Activated T-cell treated with anti-CD3 and anti-CD28 coated beads, Interleukin-2, amount 50 U/mL, for 4 hours (primary cell): Measurements from ENCODE around the gene OR51E2. TPM values are rescaled to one million over a fixed set of nuclear protein-coding genes. Genes with fewer than 3 reads are reported as not detected.
A peak's percentile ranks its signal among the peaks of the same experiment; 100 is the strongest.

Experiments used
- ATAC-seq, 2 donors: fragments of 200-7000 bp; cut with Tn5 transposase; one replicate each; pipeline ENCODE4 v1.10.0; 2021
- DNase-seq: peaks from one replicate; pipeline ENCODE4 v3.0.0-alpha.2; 2020
- H3K27me3 Mint-ChIP-seq: one replicate; pipeline ENCODE4 v1.8.0; 2021; ENCODE audit warnings: low read depth, mixed read lengths
- H3K36me3 Mint-ChIP-seq: one replicate; pipeline ENCODE4 v1.8.0; 2022; ENCODE audit warnings: mixed read lengths; ENCODE audit not compliant: insufficient read depth
- H3K4me1 Mint-ChIP-seq: one replicate; pipeline ENCODE4 v1.8.0; 2021; ENCODE audit warnings: low read depth, mixed read lengths
- H3K4me3 Mint-ChIP-seq: one replicate; pipeline ENCODE4 v1.8.0; 2021; ENCODE audit warnings: mild to moderate bottlenecking, moderate library complexity, mixed read lengths
- H3K9me3 Mint-ChIP-seq: one replicate; pipeline ENCODE4 v1.8.0; 2021; ENCODE audit warnings: mixed read lengths
- total RNA-seq, 3 donors: library from RNA; stranded (reverse); gene quantifications; one replicate each; pipeline ENCODE4 v1.2.1, GENCODE V29; 2021

The OR51E2 gene
- total RNA-seq, 3 donors from 2014 or later: not detected

DNA sequence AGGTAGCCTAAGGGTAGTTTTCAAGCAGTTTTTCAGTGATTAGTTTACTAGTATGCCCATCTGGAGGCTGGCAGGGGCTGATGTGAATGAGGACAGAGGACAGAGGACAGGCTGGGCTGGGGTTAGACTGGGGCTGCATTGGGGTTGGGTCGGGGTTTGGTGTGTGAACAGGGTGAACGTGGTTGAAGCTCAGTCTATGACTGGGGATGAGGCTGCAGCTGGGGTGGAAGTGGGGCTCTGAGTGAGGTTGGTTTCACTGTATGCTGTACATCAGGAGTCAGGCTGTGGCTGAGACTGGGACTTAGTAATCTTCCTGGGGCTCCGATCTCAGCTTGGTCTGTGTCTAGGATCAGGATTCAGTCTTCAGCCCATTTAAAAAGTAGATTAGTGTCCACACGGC is 53.4 kb downstream of the OR51E2 start:
- no peak overlapping the region for H3K4me3 Mint-ChIP-seq
- ATAC-seq: no peak
- H3K27me3 Mint-ChIP-seq: peaks cover 11% of the 10 kb centered on the region
- H3K9me3 Mint-ChIP-seq: no peaks in the 10 kb centered on the region
- H3K36me3 Mint-ChIP-seq: no peaks in the 10 kb centered on the region
- no peaks in the 10 kb centered on the region for H3K4me1 Mint-ChIP-seq
- DNase-seq: no peak

DNA sequence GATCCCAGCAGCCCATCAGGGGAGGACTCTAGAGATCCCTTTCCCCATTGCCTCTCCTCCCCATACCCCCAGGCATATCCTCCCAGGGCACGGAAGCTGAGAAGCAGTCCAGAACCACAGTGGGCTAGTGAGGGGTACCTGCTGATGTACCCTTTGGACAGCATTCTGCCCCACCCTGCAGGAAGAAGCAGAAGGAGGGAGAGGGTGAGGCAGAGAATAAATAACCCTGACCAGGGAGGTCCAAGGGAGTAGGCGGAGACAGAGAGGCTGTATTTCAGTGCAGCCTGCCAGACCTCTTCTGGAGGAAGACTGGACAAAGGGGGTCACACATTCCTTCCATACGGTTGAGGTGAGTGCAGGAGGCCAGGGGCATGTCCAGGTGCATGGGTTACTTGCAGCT is 54.0 kb downstream of the OR51E2 start, which contains the start of gene OR51E1:
TSS of gene OR51E1 (plus strand) at position 301 of the 400 bp plus-strand sequence. CDS start 8,545 bp downstream, outside the sequence.
- H3K27me3 Mint-ChIP-seq: peaks cover 11% of the 10 kb centered on the region
- no peaks in the 10 kb centered on the region for H3K9me3 Mint-ChIP-seq
- H3K36me3 Mint-ChIP-seq: no peaks in the 10 kb centered on the region
- no peaks in the 10 kb centered on the region for H3K4me1 Mint-ChIP-seq
- no peak for DNase-seq
- H3K4me3 Mint-ChIP-seq: no peak within 1 kb of the TSS
- no peak for ATAC-seq

DNA sequence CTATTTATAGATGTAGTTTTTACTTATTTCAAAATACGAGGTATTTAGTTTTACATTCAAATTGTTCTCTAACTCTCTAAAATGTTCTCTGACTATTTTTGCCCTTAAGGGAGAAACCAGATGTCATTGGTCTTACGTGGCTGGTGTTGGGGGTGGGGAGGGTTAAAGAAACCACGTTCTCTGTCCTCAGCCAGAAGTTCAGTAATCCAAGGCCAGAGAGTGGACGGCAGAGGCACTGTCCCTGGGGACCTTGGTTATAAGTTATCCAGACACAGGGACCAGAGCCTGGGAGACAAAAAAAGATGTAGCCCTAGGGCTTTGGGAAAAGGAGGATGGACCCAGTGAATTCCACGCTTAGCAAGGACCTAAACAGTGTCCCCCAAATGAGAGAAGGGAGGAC is 54.6 kb downstream of the OR51E2 start:
- no peaks in the 10 kb centered on the region for H3K9me3 Mint-ChIP-seq
- ATAC-seq: no peak
- H3K36me3 Mint-ChIP-seq: no peaks in the 10 kb centered on the region
- no peak for DNase-seq
- H3K4me3 Mint-ChIP-seq: no peak overlapping the region
- peaks cover 11% of the 10 kb centered on the region for H3K27me3 Mint-ChIP-seq
- no peaks in the 10 kb centered on the region for H3K4me1 Mint-ChIP-seq

DNA sequence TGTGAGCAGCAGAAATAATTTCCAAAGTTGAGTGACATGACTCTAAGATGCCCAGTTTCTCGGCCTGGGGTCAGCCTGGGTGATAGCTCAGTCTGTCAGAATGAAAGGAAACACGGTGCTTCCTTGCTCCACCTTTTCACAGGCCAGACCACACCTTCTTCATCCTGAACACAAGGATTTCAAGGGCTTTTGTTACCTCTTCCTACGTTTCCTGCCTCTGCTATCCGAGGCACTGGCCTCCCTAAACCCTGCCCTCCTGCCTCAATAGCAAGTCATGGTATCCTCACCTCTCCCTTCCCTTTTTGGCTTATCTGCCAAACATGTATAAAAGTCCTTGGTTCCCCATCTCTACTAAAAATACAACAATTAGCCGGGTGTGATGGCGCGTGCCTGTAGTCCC is 55.6 kb downstream of the OR51E2 start:
- no peak overlapping the region for H3K4me3 Mint-ChIP-seq
- H3K27me3 Mint-ChIP-seq: peaks cover 11% of the 10 kb centered on the region
- ATAC-seq (no peak), DNase-seq (no peak)
- no peaks in the 10 kb centered on the region for H3K9me3 Mint-ChIP-seq
- H3K36me3 Mint-ChIP-seq: no peaks in the 10 kb centered on the region
- H3K4me1 Mint-ChIP-seq: no peaks in the 10 kb centered on the region

DNA sequence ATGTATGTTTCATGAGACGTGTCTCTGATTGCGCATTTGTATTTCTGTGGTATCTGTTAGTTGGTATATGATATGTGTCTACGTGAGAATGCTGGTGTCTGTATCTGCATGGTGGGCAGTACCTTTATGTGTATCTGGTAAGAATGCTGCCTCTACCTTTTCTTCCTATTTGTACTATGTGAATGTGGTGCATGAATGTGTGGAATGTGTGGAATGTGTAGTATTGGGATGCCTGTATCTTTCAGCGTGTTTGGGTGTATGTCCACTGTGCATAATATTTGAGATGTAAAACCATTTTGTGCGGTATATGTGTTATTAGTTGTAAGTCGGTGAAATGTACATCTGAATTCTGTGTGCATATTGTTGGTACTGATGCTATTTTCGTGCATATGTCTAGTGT is 56.2 kb downstream of the OR51E2 start:
- DNase-seq (no peak), ATAC-seq (no peak)
- H3K27me3 Mint-ChIP-seq: peaks cover 11% of the 10 kb centered on the region
- no peaks in the 10 kb centered on the region for H3K9me3 Mint-ChIP-seq
- H3K4me3 Mint-ChIP-seq: no peak overlapping the region
- H3K36me3 Mint-ChIP-seq: no peaks in the 10 kb centered on the region
- H3K4me1 Mint-ChIP-seq: no peaks in the 10 kb centered on the region

DNA sequence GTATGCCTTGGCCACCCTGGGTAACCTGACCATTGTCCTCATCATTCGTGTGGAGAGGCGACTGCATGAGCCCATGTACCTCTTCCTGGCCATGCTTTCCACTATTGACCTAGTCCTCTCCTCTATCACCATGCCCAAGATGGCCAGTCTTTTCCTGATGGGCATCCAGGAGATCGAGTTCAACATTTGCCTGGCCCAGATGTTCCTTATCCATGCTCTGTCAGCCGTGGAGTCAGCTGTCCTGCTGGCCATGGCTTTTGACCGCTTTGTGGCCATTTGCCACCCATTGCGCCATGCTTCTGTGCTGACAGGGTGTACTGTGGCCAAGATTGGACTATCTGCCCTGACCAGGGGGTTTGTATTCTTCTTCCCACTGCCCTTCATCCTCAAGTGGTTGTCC is 57.7 kb downstream of the OR51E2 start:
- Mint-ChIP-seq H3K4me1 (no peaks in the 10 kb centered on the region), H3K9me3 (no peaks in the 10 kb centered on the region), H3K4me3 (no peak overlapping the region), H3K36me3 (no peaks in the 10 kb centered on the region), H3K27me3 (peaks cover 11% of the 10 kb centered on the region)
- DNase-seq (no peak), ATAC-seq (no peak)

DNA sequence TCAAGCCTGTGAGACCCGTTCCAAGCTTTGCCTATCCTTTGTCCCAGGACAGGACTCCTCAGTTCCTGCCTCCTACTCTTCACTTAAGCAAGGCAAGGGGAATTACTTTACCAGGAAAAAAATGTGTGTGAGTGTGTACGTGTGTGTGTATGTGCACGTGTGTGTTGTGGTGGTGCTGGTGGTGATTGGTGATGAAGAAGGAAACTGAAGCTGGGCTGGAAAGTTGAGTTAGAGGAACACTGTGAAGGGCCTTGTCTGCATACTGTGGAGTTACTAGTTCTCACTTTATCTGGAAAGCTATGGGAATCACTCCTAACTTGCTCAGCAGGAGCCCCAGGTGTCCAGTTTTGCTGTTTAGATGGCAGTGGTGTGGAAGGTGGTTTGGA is 60.0 kb downstream of the OR51E2 start:
- DNase-seq: no peak
- Mint-ChIP-seq H3K27me3 (peaks cover 4% of the 10 kb centered on the region), H3K36me3 (no peaks in the 10 kb centered on the region), H3K4me1 (no peaks in the 10 kb centered on the region), H3K9me3 (no peaks in the 10 kb centered on the region), H3K4me3 (no peak overlapping the region)
- no peak for ATAC-seq

DNA sequence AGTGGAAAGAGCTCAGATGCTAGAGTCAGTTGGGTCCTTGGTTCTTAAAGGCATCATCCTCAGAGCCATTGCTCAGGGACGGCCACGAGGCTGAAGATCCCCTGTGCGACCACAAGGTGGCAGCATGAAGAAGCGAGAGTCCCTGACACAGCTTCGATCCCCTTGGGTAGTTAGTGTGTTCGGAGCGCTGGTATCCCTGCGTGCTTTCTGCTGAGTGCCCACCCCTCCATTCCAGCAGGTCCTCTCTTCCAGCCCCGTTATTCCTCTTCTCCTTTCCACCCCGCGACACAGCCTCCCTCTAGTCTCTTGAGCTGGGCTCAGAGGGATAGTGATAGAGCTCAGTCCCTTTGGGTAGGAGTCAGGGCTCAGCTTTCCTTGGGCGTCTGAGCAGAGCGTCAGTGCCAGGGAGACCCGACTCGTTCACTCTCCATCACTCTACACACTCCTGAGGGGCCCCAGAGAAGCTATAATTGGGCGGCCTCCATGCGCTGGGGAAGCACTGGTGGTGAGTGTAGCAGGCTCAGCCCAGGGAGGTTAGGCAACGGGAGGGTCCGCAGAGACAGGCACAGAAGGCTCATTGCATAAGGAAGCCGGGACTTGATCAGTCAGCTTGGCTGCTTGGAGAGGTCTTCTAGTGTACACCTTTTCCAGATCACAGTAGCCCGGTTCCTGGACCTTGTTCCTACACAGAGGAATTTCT is 60.5 kb downstream of the OR51E2 start, which contains the start of gene OR51D1:
TSS of gene OR51D1 (plus strand) at position 516 of the 700 bp plus-strand sequence. CDS start 2,314 bp downstream, outside the sequence.
- H3K4me1 Mint-ChIP-seq: no peaks in the 10 kb centered on the region
- no peaks in the 10 kb centered on the region for H3K36me3 Mint-ChIP-seq
- H3K4me3 Mint-ChIP-seq: no peak within 1 kb of the TSS
- H3K27me3 Mint-ChIP-seq: peaks cover 4% of the 10 kb centered on the region
- DNase-seq (peak; percentile 62), ATAC-seq (peak; percentile 90 to 95)
- no peaks in the 10 kb centered on the region for H3K9me3 Mint-ChIP-seq

DNA sequence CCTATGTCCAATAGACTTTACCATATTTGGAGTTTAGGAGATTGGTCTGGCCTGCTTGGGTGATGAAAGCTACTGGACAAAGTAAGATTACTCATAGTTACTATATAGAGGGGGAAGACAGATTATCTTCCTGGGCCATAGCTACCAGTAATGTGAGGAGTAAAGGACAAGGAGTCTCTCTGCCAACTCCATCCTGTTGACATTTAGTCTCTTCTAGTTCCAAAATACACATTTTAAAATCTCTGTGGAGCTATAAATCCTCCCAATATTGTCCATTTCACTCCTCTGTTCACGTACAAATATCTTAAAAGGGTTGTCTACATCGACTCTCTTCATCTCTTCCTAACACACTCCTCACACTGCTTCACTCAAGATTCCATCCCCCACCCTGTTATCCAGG is 61.5 kb downstream of the OR51E2 start:
- no peak for ATAC-seq
- no peaks in the 10 kb centered on the region for H3K9me3 Mint-ChIP-seq
- H3K36me3 Mint-ChIP-seq: no peaks in the 10 kb centered on the region
- H3K4me1 Mint-ChIP-seq: no peaks in the 10 kb centered on the region
- peaks cover 3% of the 10 kb centered on the region for H3K27me3 Mint-ChIP-seq
- no peak overlapping the region for H3K4me3 Mint-ChIP-seq
- no peak for DNase-seq

Other genes with a start within 250 kb of the OR51E2 start
- gene OR52K2, start 248.6 kb downstream of the OR51E2 start, total RNA-seq: not detected
- gene OR52K1, start 215.2 kb downstream of the OR51E2 start, total RNA-seq: under 1 TPM in 1 of 3 donors, not detected in 2; 0.05 TPM
- not detected for gene OR52M1, start 152.7 kb downstream of the OR51E2 start, total RNA-seq
- not detected for gene OR52I2, start 116.1 kb downstream of the OR51E2 start, total RNA-seq
- not detected for gene OR52I1, start 103.8 kb downstream of the OR51E2 start, total RNA-seq
- gene TRIM68, start 89.6 kb downstream of the OR51E2 start, total RNA-seq: 1 to 10 TPM; 7.7 to 8.6 (median 8.1) TPM
- gene OR51D1, start 60.4 kb downstream of the OR51E2 start, total RNA-seq: not detected
- gene OR51E1, start 53.9 kb downstream of the OR51E2 start, total RNA-seq: not detected
- not detected for gene MMP26, start 6.9 kb upstream of the OR51E2 start, total RNA-seq
- gene OR51F1, start 72.1 kb upstream of the OR51E2 start, total RNA-seq: not detected
- not detected for gene OR52R1, start 106.5 kb upstream of the OR51E2 start, total RNA-seq
- gene OR51F2, start 123.5 kb upstream of the OR51E2 start, total RNA-seq: not detected
- gene OR51S1, start 151.4 kb upstream of the OR51E2 start, total RNA-seq: not detected
- gene OR51T1, start 184.0 kb upstream of the OR51E2 start, total RNA-seq: not detected
- not detected for gene OR51A7, start 205.9 kb upstream of the OR51E2 start, total RNA-seq
- gene OR51G2, start 221.5 kb upstream of the OR51E2 start, total RNA-seq: not detected
- gene OR51G1, start 226.5 kb upstream of the OR51E2 start, total RNA-seq: not detected
- gene OR51A4, start 249.8 kb upstream of the OR51E2 start, total RNA-seq: not detected